ENCODE data around the gene NAA40. TPM values are rescaled to one million over a fixed set of nuclear protein-coding genes. Genes with fewer than 3 reads are reported as not detected.
A peak's percentile ranks its signal among the peaks of the same experiment; 100 is the strongest.

NAA40 gene
- total RNA-seq, 1 experiment from 2014 or later, result 44.4 TPM

DNA sequence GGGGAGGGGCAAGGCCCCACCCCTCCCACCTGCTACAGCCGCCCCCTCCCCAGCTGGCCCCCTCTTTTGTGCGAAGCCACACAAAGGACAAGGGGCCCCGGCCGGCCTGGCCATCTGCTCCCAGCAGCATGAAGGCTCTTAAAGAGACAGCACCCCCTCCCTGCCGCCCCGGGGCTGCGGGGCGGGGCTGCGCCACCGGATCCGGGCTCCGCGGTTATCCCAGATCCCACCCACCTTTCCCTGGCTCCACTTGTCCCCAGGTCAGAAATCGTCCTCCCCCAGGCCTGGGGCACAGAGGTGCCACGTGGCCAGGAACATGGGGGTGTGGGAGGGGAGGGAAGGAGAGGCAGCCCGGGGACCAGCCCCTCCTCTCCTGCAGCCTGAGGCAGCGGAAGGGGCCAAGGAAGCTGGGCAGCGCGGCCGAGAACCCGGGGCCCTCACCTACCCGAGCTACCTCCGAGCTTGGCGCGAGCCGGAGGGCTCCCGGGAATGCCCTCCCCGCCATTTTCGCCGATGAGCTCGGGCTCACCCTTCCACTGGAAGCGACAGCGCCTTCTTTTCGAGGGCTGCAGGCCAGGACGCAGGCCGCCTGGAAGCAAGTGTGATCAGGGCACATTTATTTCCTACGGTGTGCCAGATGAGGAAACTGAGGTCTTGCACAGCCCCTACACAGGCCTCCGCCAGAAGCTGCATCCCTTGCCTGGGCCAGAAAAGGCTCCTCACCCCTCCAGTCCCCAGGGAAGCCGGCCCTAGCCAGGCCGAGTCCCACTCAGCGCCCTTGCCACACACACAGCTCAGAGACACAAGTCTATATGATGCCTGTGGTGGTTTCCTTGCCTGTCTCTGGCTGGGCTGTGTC, 19.3 kb upstream of the NAA40 start:
- Histone ChIP-seq H3K23me2 (ENCODE audit: insufficient read length, low read depth, low read length, poor library complexity, severe bottlenecking) (peaks cover 33% of the 10 kb centered on the region), H3K27me3 (ENCODE audit: insufficient read depth, low read length) (no peaks in the 10 kb centered on the region), H3K23ac (ENCODE audit: insufficient read length, low read depth, low read length) (no peak overlapping the region), H3K9me3 (ENCODE audit: control insufficient read depth, low read depth, low read length) (no peaks in the 10 kb centered on the region), H4K20me1 (ENCODE audit: control insufficient read depth, insufficient read depth, insufficient read length) (no peaks in the 10 kb centered on the region), H3T11ph (ENCODE audit: low read length) (no peak overlapping the region), H2AFZ (ENCODE audit: low read length) (no peak overlapping the region), H2BK120ac (ENCODE audit: low read depth, low read length, poor library complexity, severe bottlenecking) (no peak overlapping the region), H3K4me2 (ENCODE audit: insufficient read depth, insufficient read length, low read length) (peak overlapping the region; percentile 67), H3K56ac (ENCODE audit: insufficient read length, low read depth, low read length) (no peak overlapping the region), H2BK5ac (ENCODE audit: insufficient read length, low read length) (no peak overlapping the region), H4K91ac (ENCODE audit: insufficient read length, low read depth, low read length) (peak overlapping the region; percentile 10), H2BK15ac (ENCODE audit: low read depth, low read length) (no peak overlapping the region), H3K4ac (ENCODE audit: low read depth, low read length) (peak overlapping the region; percentile 9; the same call in 1 of the 2 replicates), H3K4me1 (ENCODE audit: insufficient read depth, low read length) (peaks cover 3% of the 10 kb centered on the region), H3K79me1 (ENCODE audit: insufficient read depth, low read depth, low read length, poor library complexity, severe bottlenecking) (no peaks in the 10 kb centered on the region), H2AK5ac (ENCODE audit: insufficient read length, low read length) (no peak overlapping the region), H3K18ac (ENCODE audit: insufficient read length, low read depth, low read length) (peak overlapping the region; percentile 83), H2BK12ac (ENCODE audit: insufficient read length, low read depth, low read length) (no peak overlapping the region), H4K5ac (ENCODE audit: insufficient read length, low read depth, low read length) (peak overlapping the region; percentile 3), H2BK20ac (ENCODE audit: low read depth, low read length, poor library complexity, severe bottlenecking) (no peak overlapping the region), H3K79me2 (ENCODE audit: insufficient read depth, low read length) (peaks cover 5% of the 10 kb centered on the region; the same call in 1 of the 2 replicates), H4K8ac (replicated peaks; ENCODE audit: insufficient read length, low read depth, low read length) (no peak overlapping the region), H3K14ac (ENCODE audit: insufficient read depth, low read length) (peak overlapping the region; percentile 94), H3K27ac (ENCODE audit: insufficient read length, low read depth, low read length) (peak overlapping the region; percentile 63), H3K9ac (ENCODE audit: extremely low read depth, insufficient read length, low read length) (peak overlapping the region; percentile 40)
- peaks cover 15% of the 10 kb centered on the region for H3K27me3 Mint-ChIP-seq (ENCODE audit: low read depth)
- no peak for TF ChIP-seq CTCF (conservative IDR thresholded peaks at IDR 0.05)
- H3K4me3 Mint-ChIP-seq, result peak overlapping the region; percentile 67 to 87
- peaks cover 5% of the 10 kb centered on the region in 2 experiments; a peak in 4 of 5 replicates for H3K9me3 Mint-ChIP-seq
- peaks cover 5 to 15% (median 7%) of the 10 kb centered on the region in 3 experiments for H3K36me3 Mint-ChIP-seq (ENCODE audit: insufficient read depth in 1 of 3, low read depth in 3 of 3)
- peaks cover 22 to 25% of the 10 kb centered on the region in 2 experiments for H3K4me1 Mint-ChIP-seq
- peak overlapping the region; percentile 97 to 100 (median 99) for H3K27ac Mint-ChIP-seq
- WGBS (ENCODE audit: extremely low coverage, insufficient read length, low lambda C conversion rate), result no CpG with 5 or more reads among the region's 41 CpGs
- DNase-seq, result peak; percentile 96

Measured in H9 (cell line).